Measurements from ENCODE around the gene HNRNPF. TPM values are rescaled to one million over a fixed set of nuclear protein-coding genes. Genes with fewer than 3 reads are reported as not detected.

Gene HNRNPF, protein sequence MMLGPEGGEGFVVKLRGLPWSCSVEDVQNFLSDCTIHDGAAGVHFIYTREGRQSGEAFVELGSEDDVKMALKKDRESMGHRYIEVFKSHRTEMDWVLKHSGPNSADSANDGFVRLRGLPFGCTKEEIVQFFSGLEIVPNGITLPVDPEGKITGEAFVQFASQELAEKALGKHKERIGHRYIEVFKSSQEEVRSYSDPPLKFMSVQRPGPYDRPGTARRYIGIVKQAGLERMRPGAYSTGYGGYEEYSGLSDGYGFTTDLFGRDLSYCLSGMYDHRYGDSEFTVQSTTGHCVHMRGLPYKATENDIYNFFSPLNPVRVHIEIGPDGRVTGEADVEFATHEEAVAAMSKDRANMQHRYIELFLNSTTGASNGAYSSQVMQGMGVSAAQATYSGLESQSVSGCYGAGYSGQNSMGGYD
- 259 and 349 TPM in 2 replicates for total RNA-seq

DNA sequence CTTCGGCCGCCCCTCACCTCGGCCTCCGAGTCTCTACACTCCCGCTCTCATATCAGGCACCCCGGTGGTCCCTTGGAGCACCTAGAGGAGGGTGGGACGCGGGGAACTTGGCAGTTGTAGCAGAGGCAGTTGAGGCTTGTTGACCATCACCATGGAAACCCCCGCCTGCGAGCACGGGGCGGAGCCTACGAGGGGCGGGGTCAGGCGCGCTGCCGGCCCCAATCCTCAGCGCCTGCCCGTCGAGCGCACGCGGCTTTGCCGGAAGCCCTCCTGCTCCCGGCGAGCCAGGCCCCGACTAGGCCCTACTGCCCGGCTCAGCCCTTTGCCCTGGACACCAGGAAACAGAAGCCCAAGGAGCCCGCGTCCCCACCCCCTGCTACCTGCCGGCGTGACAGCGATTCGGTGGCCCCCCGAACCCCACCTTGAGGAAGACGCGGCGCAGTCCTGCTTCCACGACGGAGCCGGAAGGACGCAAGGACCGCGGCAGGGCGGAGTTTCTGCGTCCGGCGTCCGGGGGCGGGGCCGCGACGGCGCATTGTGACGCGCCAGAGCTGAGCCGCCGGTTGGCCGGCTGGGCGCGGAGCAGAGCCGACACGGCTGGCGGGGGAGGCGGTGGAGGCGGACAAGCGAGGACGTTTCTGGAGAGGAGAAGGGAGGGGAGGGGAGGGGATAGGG lies at the start of gene HNRNPF:
Gene HNRNPF, minus strand, starts transcription at position 477 of the 675 bp plus-strand sequence. CDS start 21,302 bp downstream, outside the sequence.

DNA sequence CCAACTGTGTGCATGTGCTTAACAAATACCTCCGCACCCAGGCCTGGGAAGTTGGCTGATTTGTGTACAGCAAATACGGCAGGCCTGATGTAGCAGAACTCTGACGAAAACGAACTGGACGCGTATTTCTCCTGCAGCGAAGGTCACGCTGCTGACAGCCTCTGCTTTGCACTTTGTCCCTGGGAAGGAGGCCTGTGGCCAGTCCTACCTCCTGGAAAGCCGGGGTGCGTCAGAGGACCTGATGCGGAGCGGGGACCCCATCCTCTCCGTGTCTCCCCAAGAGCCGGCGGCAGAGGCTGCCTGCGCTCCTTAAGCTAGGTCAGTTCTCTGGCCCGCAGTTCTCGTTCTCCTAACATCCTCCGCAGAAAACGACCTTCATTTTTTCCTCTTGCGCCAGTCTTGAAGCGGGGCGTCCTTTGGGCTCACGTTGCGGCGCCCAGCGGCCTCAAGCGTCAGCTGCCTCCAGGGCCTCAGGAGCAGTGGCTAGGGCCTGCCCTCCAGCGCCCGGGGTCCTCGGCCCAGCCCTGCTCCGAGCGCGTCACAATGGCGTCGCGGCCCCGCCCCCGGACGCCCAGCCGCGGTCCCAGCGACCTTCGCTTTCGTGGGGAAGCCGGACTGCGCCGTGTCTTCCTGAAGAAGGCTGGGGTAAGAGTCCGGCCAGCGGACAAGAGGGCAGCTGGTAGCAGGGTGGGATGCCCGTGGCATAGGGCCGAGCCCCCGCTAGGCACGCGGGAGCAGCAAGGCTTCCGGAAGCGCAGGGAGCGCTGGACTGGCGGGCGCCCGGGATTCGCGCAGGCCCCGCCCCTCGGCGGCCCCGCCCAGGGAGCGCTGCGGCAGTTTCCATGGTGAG lies 27.5 kb upstream of the HNRNPF start, which contains the start of gene ZNF487:
Gene ZNF487, plus strand, starts transcription at position 821 of the 850 bp plus-strand sequence. CDS start 38,703 bp downstream, outside the sequence.

DNA sequence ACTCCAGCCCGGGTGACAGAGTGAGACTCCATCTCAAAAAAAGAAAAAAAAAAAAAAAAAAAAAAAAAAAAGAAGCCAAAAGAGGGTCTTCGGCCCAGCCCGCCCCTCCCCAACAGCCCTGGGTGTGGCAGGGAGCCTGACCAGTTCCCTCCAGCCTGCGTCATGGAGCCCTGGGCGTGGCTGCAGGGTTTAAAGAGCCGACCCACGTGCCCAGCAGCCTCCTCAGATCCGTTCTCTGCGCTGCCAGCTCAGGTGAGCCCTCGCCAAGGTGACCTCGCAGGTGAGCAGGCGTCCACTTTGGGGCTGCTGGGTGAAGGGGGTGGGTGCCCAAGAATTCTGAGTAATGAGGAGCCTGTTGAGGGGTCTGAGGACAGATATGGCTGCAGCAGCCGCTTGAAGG lies 37.6 kb downstream of the HNRNPF start, which contains the start of gene FXYD4:
Gene FXYD4, plus strand, starts transcription at position 219 of the 400 bp plus-strand sequence. CDS start 2,111 bp downstream, outside the sequence.

Other genes starting within 250 kb of the HNRNPF start
- gene RASGEF1A, start 142.1 kb downstream of the HNRNPF start, total RNA-seq = 1.1 and 1.6 TPM in 2 replicates
- not detected in 2 replicates for gene FXYD4, start 37.5 kb downstream of the HNRNPF start, total RNA-seq
- 1.1 and 2.6 TPM in 2 replicates for gene ZNF487, start 27.9 kb upstream of the HNRNPF start, total RNA-seq
- gene ZNF239, start 165.4 kb upstream of the HNRNPF start, total RNA-seq = 0.65 and 0.91 TPM in 2 replicates
- gene ZNF485, start 197.3 kb upstream of the HNRNPF start, total RNA-seq = 2.3 and 2.7 TPM in 2 replicates
- gene ZNF32, start 239.7 kb upstream of the HNRNPF start, total RNA-seq = 27.0 and 28.7 TPM in 2 replicates

All from epithelial cell of umbilical artery (primary cell).